Cardiac fibroblast (primary cell): ENCODE measurements around the gene CEP131.

Experiments used
- DNase-seq, 2 donors: peaks; one replicate each; pipeline versions ENCODE4 v3.0.0 to v3.0.0-alpha.2; 2010; ENCODE audit warnings: low read depth in 2 of 2
- H3K4me3 ChIP-seq, 2 donors: replicated peaks in 1 of 2; 1 replicate in 1 of 2; 2 replicates in 1 of 2; pipeline ENCODE4 v1.5.1; 2011; ENCODE audit warnings: low read depth in 2 of 2, low read length in 2 of 2, mild to moderate bottlenecking in 2 of 2, moderate library complexity in 1 of 2
- CTCF ChIP-seq: IDR thresholded peaks from one replicate; pipeline ENCODE4 v1.5.1; 2011; ENCODE audit warnings: low read depth, mild to moderate bottlenecking, low read length, inconsistent platforms

The CEP131 gene

GRCh38 chr17:81196505-81197408 lies 26.0 kb downstream of the CEP131 start:
- H3K4me3 ChIP-seq = no peak overlapping the region
- no peak for TF ChIP-seq CTCF
- DNase-seq = no peak

- no peak for DNase-seq
- no peak for TF ChIP-seq CTCF
- no peak overlapping the region for H3K4me3 ChIP-seq
Observed at GRCh38 chr17:81195941-81196495, 26.7 kb downstream of the CEP131 start.

GRCh38 chr17:81194941-81195901 lies 27.5 kb downstream of the CEP131 start:
- no peak overlapping the region for H3K4me3 ChIP-seq

GRCh38 chr17:81194225-81194760 lies 28.5 kb downstream of the CEP131 start:
- DNase-seq = no peak
- H3K4me3 ChIP-seq = no peak overlapping the region
- TF ChIP-seq CTCF = no peak

More at GRCh38 chr17:81194941-81195901, 27.5 kb downstream of the CEP131 start:
- no peak for DNase-seq
- TF ChIP-seq CTCF = no peak

DNA sequence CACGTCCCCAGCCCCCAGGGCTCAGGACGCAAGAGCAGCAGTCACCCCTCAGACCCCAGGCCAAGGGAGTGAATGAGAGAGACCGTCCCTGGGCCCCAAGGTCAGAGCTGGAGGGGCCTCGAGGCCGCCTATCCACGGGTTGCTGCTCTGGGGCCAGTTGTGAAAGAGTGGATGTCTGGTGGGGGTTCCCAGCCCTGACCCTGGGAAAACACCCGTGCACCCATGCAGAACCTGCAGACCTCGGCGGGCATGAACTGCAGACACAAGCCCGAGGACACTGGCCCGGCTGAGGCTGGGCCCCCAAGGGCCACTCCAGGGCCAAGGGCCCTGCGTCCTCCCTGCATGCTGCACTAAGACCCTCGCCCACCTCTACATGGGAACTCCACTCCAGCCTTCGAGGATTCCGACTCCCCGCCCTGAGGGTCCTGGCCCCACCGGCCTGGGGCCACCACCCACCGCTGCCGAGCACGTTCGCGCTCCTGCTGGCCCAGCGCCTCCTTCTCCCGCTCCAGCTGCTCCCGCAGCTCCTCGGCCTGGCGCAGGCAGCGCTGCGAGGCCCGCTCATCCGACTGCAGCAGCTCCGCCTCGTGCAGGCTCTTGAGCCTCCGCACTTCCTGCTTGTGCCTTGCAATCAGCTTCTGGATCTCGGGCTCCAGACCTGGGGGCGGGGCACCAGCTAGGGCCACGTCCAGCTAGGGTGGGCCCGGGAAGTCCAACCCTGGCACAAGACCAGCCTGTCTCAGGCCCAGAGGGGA lies 29.1 kb downstream of the CEP131 start:
- TF ChIP-seq CTCF = no peak
- H3K4me3 ChIP-seq = no peak overlapping the region
- DNase-seq = no peak

- TF ChIP-seq CTCF = no peak
- no peak for DNase-seq
- no peak overlapping the region for H3K4me3 ChIP-seq
Observed at GRCh38 chr17:81193051-81193410, 29.7 kb downstream of the CEP131 start.
